ENCODE results near the gene TEAD1. TPM values are rescaled to one million over a fixed set of nuclear protein-coding genes. Genes with fewer than 3 reads are reported as not detected.

Gene TEAD1
- total and polyA plus RNA-seq, 9 donors: 20.0 to 84.1 (median 67.6) TPM

DNA sequence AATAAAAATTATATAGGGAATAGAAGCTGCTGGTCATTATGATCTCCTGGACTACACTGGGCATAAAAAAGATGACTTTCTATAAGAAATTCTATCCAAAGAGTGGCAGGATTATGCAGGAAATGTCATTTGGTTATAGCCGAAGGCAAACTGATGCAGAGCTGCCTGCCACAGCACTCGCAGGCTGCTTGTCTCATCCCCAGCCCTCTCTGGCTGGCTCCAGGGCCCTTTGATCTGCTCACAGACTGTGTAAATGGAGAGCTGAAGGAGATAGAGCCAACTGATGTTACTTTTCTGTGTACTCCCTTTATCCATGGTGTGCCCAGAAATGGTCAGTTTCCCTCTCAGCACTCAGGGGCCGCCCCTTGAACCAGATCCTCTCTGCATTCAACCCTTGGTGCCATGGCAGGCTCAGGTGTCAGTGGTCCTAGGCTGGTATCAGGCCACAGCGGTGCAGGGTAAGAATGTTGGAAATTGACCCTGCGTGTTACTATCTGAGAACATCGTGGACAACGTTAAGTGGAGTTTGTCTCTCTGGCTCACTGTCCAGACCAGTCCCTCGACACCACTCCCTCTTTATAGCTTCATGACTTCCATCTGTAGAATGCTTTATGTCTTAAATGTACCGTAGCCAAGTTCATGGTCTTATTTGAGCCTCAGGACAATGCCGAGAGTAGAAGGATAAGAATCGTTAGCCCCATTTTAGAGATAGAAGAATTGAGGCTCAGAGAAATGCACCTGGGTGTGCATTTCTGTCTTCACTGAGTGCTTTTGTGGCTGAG, 27.8 kb downstream of the TEAD1 start:
- no peaks in the 10 kb centered on the region for H3K36me3 ChIP-seq
- H3K9me3 ChIP-seq: no peaks in the 10 kb centered on the region
- H3K27me3 ChIP-seq: no peaks in the 10 kb centered on the region
- no peak for TF ChIP-seq POLR2A (IDR thresholded peaks at IDR 0.05)
- WGBS, 3 donors: 88 to 93% (median 92%) methylated on average over 11 of the region's 11 CpGs
- H3K4me3 ChIP-seq: no peak overlapping the region
- no peak overlapping the region for H3K27ac ChIP-seq
- intact Hi-C loops (cut with DNase I): no loop called here
- DNase-seq: no peak
- peaks cover 13% of the 10 kb centered on the region for H3K4me1 ChIP-seq (ENCODE audit: insufficient read depth)

DNA sequence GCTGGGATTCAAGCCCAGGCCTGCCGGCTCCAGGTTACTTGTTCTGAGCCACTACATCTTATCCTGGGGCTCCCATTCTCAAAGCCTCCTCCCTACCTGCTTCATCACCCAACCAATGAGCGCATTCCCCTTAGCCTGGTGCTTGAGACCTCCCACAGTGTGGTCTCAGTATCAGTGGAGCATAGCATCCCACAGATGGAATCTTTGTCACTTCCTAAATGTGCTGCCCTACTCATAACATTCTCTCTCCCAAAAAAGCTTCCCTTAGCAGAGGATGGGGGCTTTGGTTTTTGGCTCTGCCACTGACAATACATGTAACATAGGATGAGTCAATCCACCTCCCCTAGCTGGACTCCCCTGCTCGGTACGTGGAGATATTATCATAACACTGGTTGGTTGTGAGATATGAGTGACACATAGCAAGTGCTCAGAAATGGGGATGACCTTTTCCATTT, 28.8 kb downstream of the TEAD1 start:
- WGBS, 3 donors: 72 to 77% (median 75%) methylated on average over 4 of the region's 4 CpGs
- Histone ChIP-seq H3K9me3 (no peaks in the 10 kb centered on the region), H3K4me3 (no peak overlapping the region), H3K4me1 (ENCODE audit: insufficient read depth) (peaks cover 17% of the 10 kb centered on the region), H3K27ac (no peak overlapping the region), H3K36me3 (no peaks in the 10 kb centered on the region), H3K27me3 (no peaks in the 10 kb centered on the region)
- TF ChIP-seq, protein P1, sequence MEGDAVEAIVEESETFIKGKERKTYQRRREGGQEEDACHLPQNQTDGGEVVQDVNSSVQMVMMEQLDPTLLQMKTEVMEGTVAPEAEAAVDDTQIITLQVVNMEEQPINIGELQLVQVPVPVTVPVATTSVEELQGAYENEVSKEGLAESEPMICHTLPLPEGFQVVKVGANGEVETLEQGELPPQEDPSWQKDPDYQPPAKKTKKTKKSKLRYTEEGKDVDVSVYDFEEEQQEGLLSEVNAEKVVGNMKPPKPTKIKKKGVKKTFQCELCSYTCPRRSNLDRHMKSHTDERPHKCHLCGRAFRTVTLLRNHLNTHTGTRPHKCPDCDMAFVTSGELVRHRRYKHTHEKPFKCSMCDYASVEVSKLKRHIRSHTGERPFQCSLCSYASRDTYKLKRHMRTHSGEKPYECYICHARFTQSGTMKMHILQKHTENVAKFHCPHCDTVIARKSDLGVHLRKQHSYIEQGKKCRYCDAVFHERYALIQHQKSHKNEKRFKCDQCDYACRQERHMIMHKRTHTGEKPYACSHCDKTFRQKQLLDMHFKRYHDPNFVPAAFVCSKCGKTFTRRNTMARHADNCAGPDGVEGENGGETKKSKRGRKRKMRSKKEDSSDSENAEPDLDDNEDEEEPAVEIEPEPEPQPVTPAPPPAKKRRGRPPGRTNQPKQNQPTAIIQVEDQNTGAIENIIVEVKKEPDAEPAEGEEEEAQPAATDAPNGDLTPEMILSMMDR (IDR thresholded peaks at IDR 0.05): no peak
- TF ChIP-seq POLR2A (IDR thresholded peaks at IDR 0.05) (no peak), EP300 (IDR thresholded peaks at IDR 0.05) (no peak)
- intact Hi-C loops (cut with DNase I): no loop called here
- no peak for DNase-seq

DNA sequence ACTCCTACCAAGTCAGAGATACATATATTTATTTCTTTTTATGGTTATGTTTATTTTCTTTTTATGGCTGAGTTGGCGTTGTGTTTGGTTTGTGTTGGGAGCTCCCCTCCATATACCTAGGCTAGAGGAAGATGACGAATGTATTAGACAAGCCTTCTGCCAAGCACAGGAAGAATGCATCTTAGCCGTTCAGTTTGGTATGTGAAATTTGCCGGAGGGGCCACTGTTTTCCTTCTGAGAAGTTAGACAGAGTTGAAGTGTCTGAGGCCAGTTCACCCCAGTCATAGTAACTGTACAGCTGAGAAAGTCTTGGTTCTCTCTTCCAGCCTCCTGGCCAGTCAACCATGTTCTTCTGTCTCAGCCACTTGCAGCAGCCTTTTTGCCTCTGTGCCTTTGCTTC, 29.8 kb downstream of the TEAD1 start:
- H3K36me3 ChIP-seq: no peaks in the 10 kb centered on the region
- no peaks in the 10 kb centered on the region for H3K27me3 ChIP-seq
- no peak overlapping the region for H3K4me3 ChIP-seq
- 71 to 86% (median 75%) methylated on average over 4 of the region's 4 CpGs for WGBS, 3 donors
- TF ChIP-seq, protein P1 (IDR thresholded peaks at IDR 0.05): no peak
- TF ChIP-seq POLR2A (IDR thresholded peaks at IDR 0.05): no peak
- TF ChIP-seq EP300 (IDR thresholded peaks at IDR 0.05): no peak
- peaks cover 18% of the 10 kb centered on the region for H3K4me1 ChIP-seq (ENCODE audit: insufficient read depth)
- no peak overlapping the region for H3K27ac ChIP-seq
- DNase-seq: no peak
- H3K9me3 ChIP-seq: no peaks in the 10 kb centered on the region
- intact Hi-C loops (cut with DNase I): no loop called here

DNA sequence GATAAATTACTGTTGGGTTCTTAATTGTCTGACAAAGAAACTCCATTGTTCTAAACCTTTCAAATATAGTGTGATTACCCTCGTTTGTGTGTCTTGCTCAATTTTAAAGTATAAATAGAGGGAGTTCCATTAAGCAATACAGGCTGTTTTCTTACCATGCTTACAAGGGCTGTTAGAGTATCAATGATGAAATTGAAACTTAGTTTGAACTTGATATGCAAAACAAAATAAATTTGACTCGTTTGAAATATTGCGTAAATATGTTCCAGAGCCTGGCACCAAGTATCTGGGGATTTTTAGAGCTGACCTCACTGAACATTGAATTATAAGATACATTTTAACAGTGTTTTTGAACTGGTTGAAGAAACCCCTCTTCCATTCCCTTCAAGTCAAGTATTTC, 31.7 kb downstream of the TEAD1 start:
- Histone ChIP-seq H3K36me3 (no peaks in the 10 kb centered on the region), H3K4me1 (ENCODE audit: insufficient read depth) (peaks cover 17% of the 10 kb centered on the region), H3K9me3 (no peaks in the 10 kb centered on the region), H3K27me3 (no peaks in the 10 kb centered on the region), H3K4me3 (no peak overlapping the region), H3K27ac (no peak overlapping the region)
- WGBS, 3 donors: 51 to 62% (median 53%) methylated on average over 3 of the region's 3 CpGs
- intact Hi-C loops (cut with DNase I): no loop called here
- TF ChIP-seq POLR2A (IDR thresholded peaks at IDR 0.05) (no peak), EP300 (IDR thresholded peaks at IDR 0.05) (no peak)
- TF ChIP-seq, protein P1 (IDR thresholded peaks at IDR 0.05): no peak
- no peak for DNase-seq
